Measurements from ENCODE around the gene HES6. TPM values are rescaled to one million over a fixed set of nuclear protein-coding genes. Genes with fewer than 3 reads are reported as not detected.
A peak's percentile ranks its signal among the peaks of the same experiment; 100 is the strongest.

Gene HES6
- total and polyA plus RNA-seq, 9 donors, result 0.33 to 12.4 (median 2.0) TPM

DNA sequence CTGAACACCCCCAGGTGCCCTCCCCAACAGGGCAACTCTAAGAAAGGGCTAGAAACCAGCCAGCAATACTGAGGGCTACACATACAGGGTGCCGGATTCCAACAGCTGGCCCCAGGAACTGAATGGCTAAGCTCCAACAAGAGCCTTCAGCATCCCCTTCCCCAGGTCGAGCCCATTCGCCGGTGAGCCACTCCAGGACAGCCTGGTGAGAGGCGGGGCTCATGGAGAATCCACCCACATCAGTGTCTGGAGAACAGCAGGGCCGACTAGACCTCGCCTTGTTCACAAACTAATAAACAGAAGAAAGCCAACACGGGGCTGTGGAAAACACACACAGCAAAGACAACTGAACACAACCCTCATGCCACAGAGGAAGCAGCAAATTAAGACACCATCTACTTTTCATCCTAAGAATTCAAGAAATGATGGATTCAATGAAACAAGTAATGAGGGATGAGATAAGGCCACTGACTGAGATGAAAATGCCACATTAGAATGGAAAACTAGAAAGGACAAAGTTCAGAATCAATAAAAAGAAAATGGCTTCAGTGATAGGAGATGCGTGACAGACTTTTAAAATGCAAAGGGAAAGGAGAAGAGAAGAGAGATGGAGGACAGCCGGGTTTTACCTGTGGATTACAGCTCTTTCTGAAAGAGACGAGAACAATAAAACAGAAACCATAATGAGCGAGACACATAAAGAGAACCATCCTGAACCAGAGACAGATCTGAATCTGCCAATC lies 40.4 kb upstream of the HES6 start:
- no peaks in the 10 kb centered on the region for H3K27me3 ChIP-seq
- H3K4me3 ChIP-seq, result no peak overlapping the region
- H3K36me3 ChIP-seq, result no peaks in the 10 kb centered on the region
- H3K9me3 ChIP-seq, result no peaks in the 10 kb centered on the region
- intact Hi-C loops (cut with DNase I), result no loop called here
- no peak for DNase-seq
- H3K27ac ChIP-seq, result no peak overlapping the region
- TF ChIP-seq EP300 (IDR thresholded peaks at IDR 0.05) (no peak), POLR2A (IDR thresholded peaks at IDR 0.05) (no peak)
- TF ChIP-seq, protein P1, sequence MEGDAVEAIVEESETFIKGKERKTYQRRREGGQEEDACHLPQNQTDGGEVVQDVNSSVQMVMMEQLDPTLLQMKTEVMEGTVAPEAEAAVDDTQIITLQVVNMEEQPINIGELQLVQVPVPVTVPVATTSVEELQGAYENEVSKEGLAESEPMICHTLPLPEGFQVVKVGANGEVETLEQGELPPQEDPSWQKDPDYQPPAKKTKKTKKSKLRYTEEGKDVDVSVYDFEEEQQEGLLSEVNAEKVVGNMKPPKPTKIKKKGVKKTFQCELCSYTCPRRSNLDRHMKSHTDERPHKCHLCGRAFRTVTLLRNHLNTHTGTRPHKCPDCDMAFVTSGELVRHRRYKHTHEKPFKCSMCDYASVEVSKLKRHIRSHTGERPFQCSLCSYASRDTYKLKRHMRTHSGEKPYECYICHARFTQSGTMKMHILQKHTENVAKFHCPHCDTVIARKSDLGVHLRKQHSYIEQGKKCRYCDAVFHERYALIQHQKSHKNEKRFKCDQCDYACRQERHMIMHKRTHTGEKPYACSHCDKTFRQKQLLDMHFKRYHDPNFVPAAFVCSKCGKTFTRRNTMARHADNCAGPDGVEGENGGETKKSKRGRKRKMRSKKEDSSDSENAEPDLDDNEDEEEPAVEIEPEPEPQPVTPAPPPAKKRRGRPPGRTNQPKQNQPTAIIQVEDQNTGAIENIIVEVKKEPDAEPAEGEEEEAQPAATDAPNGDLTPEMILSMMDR (IDR thresholded peaks at IDR 0.05), result no peak
- peaks cover 2% of the 10 kb centered on the region for H3K4me1 ChIP-seq (ENCODE audit: insufficient read depth)
- WGBS, 3 donors, result 89 to 91% (median 90%) methylated on average over 12 of the region's 12 CpGs

DNA sequence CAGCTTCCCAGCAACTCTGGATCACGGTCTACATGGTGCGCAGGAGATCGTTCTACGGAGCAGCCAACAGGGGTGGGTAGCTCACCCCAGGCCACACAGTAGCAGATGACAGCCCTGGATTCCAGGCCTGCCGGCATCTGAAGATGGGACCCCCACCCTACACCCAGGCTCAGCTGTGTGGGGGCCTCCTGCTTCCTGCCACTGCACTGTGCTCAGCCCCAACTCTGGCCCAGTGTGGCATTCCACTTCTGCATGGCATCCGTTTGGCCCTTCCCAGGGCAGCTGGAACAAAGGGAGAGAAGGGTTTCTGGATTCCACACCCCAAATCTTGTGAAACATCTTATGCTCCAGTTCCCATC lies 39.5 kb upstream of the HES6 start:
- H3K36me3 ChIP-seq, result no peaks in the 10 kb centered on the region
- intact Hi-C loops (cut with DNase I), result no loop called here
- no peak for DNase-seq

DNA sequence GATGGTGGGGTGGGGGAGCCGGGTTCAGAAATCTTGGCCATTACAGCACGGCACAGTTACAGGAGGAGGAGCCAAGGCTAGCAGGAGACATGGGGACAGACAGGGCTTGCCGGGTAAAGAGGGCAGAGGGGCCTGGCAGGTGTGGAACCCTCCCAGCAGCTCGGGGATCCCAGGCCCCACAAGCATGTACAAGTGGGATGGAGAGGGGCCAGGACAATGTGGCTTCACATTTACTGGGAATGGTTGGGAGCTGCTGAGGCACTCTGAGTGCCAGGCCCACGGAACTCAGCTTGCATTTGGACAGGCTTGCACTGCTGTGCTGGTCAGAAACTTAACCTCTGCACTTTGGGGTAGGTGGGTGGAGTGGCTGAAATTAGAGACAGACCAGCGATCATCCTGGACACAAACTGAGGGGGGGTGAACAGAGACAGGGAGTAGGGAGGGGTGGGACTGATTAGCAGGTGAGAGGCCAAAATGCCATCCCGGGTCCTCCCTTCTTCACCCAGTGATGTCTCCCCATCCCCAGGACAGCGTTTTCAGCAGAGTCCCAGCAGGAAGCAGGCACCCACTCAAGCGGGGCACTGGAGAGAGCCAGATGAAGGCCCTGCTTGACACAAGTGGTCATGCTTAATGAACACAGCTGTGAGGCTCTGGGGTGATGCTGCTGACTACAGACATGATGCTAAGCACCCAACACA lies 38.9 kb upstream of the HES6 start:
- intact Hi-C loops (cut with DNase I), result no loop called here
- Histone ChIP-seq H3K4me1 (ENCODE audit: insufficient read depth) (no peaks in the 10 kb centered on the region), H3K9me3 (no peaks in the 10 kb centered on the region), H3K4me3 (no peak overlapping the region), H3K36me3 (no peaks in the 10 kb centered on the region), H3K27ac (no peak overlapping the region), H3K27me3 (no peaks in the 10 kb centered on the region)
- DNase-seq, result peak in 1 of 5 donors; percentile 9
- TF ChIP-seq POLR2A (IDR thresholded peaks at IDR 0.05), result no peak
- no peak for TF ChIP-seq EP300 (IDR thresholded peaks at IDR 0.05)
- TF ChIP-seq, protein P1 (IDR thresholded peaks at IDR 0.05), result no peak
- WGBS, 3 donors, result 67 to 70% (median 69%) methylated on average over 9 of the region's 9 CpGs

More for the DNA sequence above, 39.5 kb upstream of the HES6 start:
- Histone ChIP-seq H3K9me3 (no peaks in the 10 kb centered on the region), H3K4me1 (ENCODE audit: insufficient read depth) (peaks cover 2% of the 10 kb centered on the region), H3K27ac (no peak overlapping the region), H3K27me3 (no peaks in the 10 kb centered on the region), H3K4me3 (no peak overlapping the region)
- WGBS, 3 donors, result 95 to 96% (median 96%) methylated on average over 6 of the region's 6 CpGs
- TF ChIP-seq EP300 (IDR thresholded peaks at IDR 0.05), result no peak
- TF ChIP-seq, protein P1 (IDR thresholded peaks at IDR 0.05), result no peak
- TF ChIP-seq POLR2A (IDR thresholded peaks at IDR 0.05), result no peak

DNA sequence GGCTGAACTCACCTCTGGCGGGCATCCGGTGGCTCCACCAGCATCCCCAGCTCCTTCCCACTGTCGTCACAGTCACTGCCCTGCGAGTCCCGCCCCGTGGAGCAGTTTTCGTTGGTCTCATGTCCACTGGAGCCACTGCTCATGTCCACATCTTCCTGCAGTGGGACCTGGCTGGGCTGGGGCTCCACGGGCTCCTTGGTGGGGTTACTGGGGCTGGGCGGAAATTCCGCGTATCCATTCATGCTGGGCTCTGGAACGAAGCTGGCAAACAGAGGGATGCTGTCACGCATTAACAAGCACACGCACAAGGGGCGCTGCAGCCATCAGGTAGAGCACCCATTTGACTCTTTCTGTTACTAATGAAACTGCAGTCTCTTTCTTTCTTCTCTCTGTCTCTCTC lies 37.9 kb upstream of the HES6 start:
- 86 to 88% (median 86%) methylated on average over 15 of the region's 15 CpGs for WGBS, 3 donors
- DNase-seq, result no peak
- H3K36me3 ChIP-seq, result no peaks in the 10 kb centered on the region

More for the DNA sequence above, 37.9 kb upstream of the HES6 start:
- no peak overlapping the region for H3K4me3 ChIP-seq
- no peaks in the 10 kb centered on the region for H3K4me1 ChIP-seq (ENCODE audit: insufficient read depth)
- intact Hi-C loops (cut with DNase I), result no loop called here
- no peaks in the 10 kb centered on the region for H3K9me3 ChIP-seq
- TF ChIP-seq EP300 (IDR thresholded peaks at IDR 0.05) (no peak), POLR2A (IDR thresholded peaks at IDR 0.05) (no peak)
- TF ChIP-seq, protein P1 (IDR thresholded peaks at IDR 0.05), result no peak
- no peak overlapping the region for H3K27ac ChIP-seq
- H3K27me3 ChIP-seq, result no peaks in the 10 kb centered on the region
